K562 (cell line): ENCODE data around the gene SOAT2.

ENCODE experiments used
- BCL6 ChIP-seq: fragments of 250-450 bp; sonication (Bioruptor Pico); IDR thresholded peaks from 2 replicates; pipeline ENCODE4 v1.4.0; 2020
- CTCF ChIP-seq, 3 experiments: IDR thresholded peaks in 2 of 3; conservative IDR thresholded peaks in 1 of 3; 2 replicates each; pipeline ENCODE4 v1.5.1; 2011 to 2012; ENCODE audit warnings: low read length in 3 of 3, mild to moderate bottlenecking in 3 of 3, control low read depth in 2 of 3, improper control_type of control experiment in 1 of 3, inconsistent platforms in 1 of 3, low read depth in 1 of 3, mixed read lengths in 1 of 3, moderate library complexity in 1 of 3; ENCODE audit not compliant: insufficient read depth in 2 of 3
- EHMT2 ChIP-seq: fragments of 450-650 bp; IDR thresholded peaks from 2 replicates; pipeline ENCODE4 v1.6.1; 2018; ENCODE audit warnings: antibody characterized with exemption
- EP300 ChIP-seq: IDR thresholded peaks from 2 replicates; pipeline ENCODE4 v1.6.1; 2012; ENCODE audit warnings: low read length, improper control_type of control experiment
- HIVEP1 ChIP-seq: fragments of 250-450 bp; sonication (Bioruptor Pico); IDR thresholded peaks from 2 replicates; pipeline ENCODE4 v1.4.0; 2020; ENCODE audit warnings: mild to moderate bottlenecking
- LCOR ChIP-seq: sonication (generic); formaldehyde crosslinking; IDR thresholded peaks from 2 replicates; pipeline ENCODE4 v1.8.0; 2022; ENCODE audit warnings: mild to moderate bottlenecking, missing genetic modification reagents
- MAFK ChIP-seq: IDR thresholded peaks from 2 replicates; pipeline ENCODE4 v1.6.1; 2011; ENCODE audit warnings: low read length, improper control_type of control experiment
- PATZ1 ChIP-seq: fragments of 250-450 bp; sonication (Bioruptor Pico); IDR thresholded peaks from 2 replicates; pipeline ENCODE4 v1.5.0; 2020; ENCODE audit warnings: mild to moderate bottlenecking, borderline replicate concordance
- RBBP5 ChIP-seq: fragments of 200-600 bp; sonication (generic); IDR thresholded peaks from 2 replicates; pipeline ENCODE4 v1.6.1; 2012; ENCODE audit warnings: borderline replicate concordance, mild to moderate bottlenecking, low read length, control low read depth, inconsistent platforms; ENCODE audit not compliant: insufficient read depth, poor library complexity, severe bottlenecking
- RFX5 ChIP-seq: IDR thresholded peaks from 2 replicates; pipeline ENCODE4 v1.6.1; 2011; ENCODE audit warnings: low read depth, mild to moderate bottlenecking, improper control_type of control experiment, low read length
- TAF1 ChIP-seq: IDR thresholded peaks from 2 replicates; pipeline ENCODE4 v1.6.1; 2011; ENCODE audit warnings: mild to moderate bottlenecking, low read length, moderate library complexity; ENCODE audit not compliant: insufficient read depth, control insufficient read depth, severe bottlenecking; ENCODE audit errors: extremely low read depth
- ZNF407 ChIP-seq: fragments of 450-650 bp; IDR thresholded peaks from 2 replicates; pipeline ENCODE4 v1.6.1; 2016; ENCODE audit warnings: low read depth
- ZNF507 ChIP-seq: conservative IDR thresholded peaks from 2 replicates; pipeline ENCODE4 v1.6.1; 2017; ENCODE audit warnings: missing genetic modification characterization, missing compliant biosample characterization

DNA sequence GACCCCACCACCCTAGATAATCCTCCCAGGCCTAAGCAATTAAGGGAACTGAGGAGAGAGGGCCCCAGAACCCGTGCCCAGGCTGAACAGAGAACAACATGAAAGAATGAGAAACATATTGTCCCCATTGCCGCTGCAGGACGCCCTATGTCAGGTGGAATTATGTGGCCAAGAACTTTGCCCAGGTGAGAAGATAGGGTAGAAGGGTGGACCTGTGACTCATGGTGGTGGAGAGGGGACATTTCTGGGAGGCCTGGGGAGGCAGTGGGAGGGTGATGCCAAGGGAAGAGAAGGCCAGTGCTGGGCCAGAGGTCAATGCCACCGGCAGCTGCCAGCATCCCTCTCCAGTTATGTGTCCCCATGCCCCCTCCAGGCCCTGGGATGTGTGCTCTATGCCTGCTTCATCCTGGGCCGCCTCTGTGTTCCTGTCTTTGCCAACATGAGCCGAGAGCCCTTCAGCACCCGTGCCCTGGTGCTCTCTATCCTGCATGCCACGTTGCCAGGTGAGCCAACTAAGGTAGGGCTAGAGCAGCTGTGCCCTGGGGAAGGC is 15.5 kb downstream of the SOAT2 start:
- TF ChIP-seq ZNF507, result no peak
- TF ChIP-seq EP300, result no peak
- no peak for TF ChIP-seq RFX5
- no peak for TF ChIP-seq EHMT2
- no peak for TF ChIP-seq HIVEP1 (CRISPR knock-in tag)
- TF ChIP-seq BCL6, result no peak
- TF ChIP-seq TAF1, result no peak
- no peak for TF ChIP-seq PATZ1 (CRISPR knock-in tag)
- no peak for TF ChIP-seq MAFK
- no peak for TF ChIP-seq ZNF407
- TF ChIP-seq CTCF (IDR thresholded peaks at IDR 0.05 in 2 of 3, conservative IDR thresholded peaks at IDR 0.05 in 1 of 3; ENCODE audit: insufficient read depth in 2 of 3, low read depth in 1 of 3, low read length in 3 of 3), result no peak
- TF ChIP-seq RBBP5, result no peak
- no peak for TF ChIP-seq LCOR (CRISPR knock-in tag)
